ACHN (cell line): Measurements from ENCODE around the gene CDKN3.
"Not testable (repeated sequence)": the region's sequence is repeated elsewhere in the genome, so short reads cannot be mapped to it uniquely, and the experiment has no call there.

Experiments used
- DNase-seq: peaks from one replicate; pipeline ENCODE4 v3.0.0-alpha.2; 2015
- in situ Hi-C: cut with HindIII; loops from 2 replicates; pipeline ENCODE4 v1.10.0; 2017; ENCODE audit warnings: low sequenced_read_pairs, low pct_ligation_motif_present, low pct_unique_long_range_greater_than_20kb

The CDKN3 gene

GRCh38 chr14:54366736-54367735 lies 29.8 kb upstream of the CDKN3 start:
- peak; percentile 70 for DNase-seq
- in situ Hi-C loops, result no loop called here

- in situ Hi-C loops, result no loop called here
- DNase-seq, result no peak
Measured at GRCh38 chr14:54368291-54368690, 28.5 kb upstream of the CDKN3 start.

- in situ Hi-C loops, result no loop called here
- peak; percentile 6 for DNase-seq
Measured at GRCh38 chr14:54369343-54369742, 27.5 kb upstream of the CDKN3 start.

GRCh38 chr14:54370323-54371198 lies 26.2 kb upstream of the CDKN3 start:
- DNase-seq, result no peak
- in situ Hi-C loops, result no loop called here

GRCh38 chr14:54374117-54374884 lies 22.5 kb upstream of the CDKN3 start:
- no peak for DNase-seq
- in situ Hi-C loops, result no loop called here

- in situ Hi-C loops, result no loop called here
- no peak for DNase-seq
Measured at GRCh38 chr14:54377501-54377900, 19.3 kb upstream of the CDKN3 start.

GRCh38 chr14:54378893-54379292 lies 17.9 kb upstream of the CDKN3 start:
- DNase-seq, in situ Hi-C loops: not testable (repeated sequence)

GRCh38 chr14:54380558-54380957 lies 16.2 kb upstream of the CDKN3 start:
- in situ Hi-C loops, DNase-seq: not testable (repeated sequence)

- in situ Hi-C loops, result no loop called here
- no peak for DNase-seq
Measured at GRCh38 chr14:54381821-54382220, 15.0 kb upstream of the CDKN3 start.

GRCh38 chr14:54383835-54384234 lies 13.0 kb upstream of the CDKN3 start:
- no peak for DNase-seq
- in situ Hi-C loops, result no loop called here

GRCh38 chr14:54385556-54385955 lies 11.3 kb upstream of the CDKN3 start:
- in situ Hi-C loops, result no loop called here
- DNase-seq, result no peak

GRCh38 chr14:54387328-54387727 lies 9.5 kb upstream of the CDKN3 start:
- in situ Hi-C loops, result no loop called here

GRCh38 chr14:54392131-54392859 lies 4.5 kb upstream of the CDKN3 start:
- DNase-seq, result no peak
- in situ Hi-C loops, result no loop called here

More at GRCh38 chr14:54387328-54387727, 9.5 kb upstream of the CDKN3 start:
- DNase-seq, result no peak

GRCh38 chr14:54392986-54393884 lies 3.6 kb upstream of the CDKN3 start:
- DNase-seq, in situ Hi-C loops: not testable (repeated sequence)

GRCh38 chr14:54394596-54394995 lies 2.2 kb upstream of the CDKN3 start:
- DNase-seq, result no peak
- in situ Hi-C loops, result no loop called here

- no peak for DNase-seq
- in situ Hi-C loops, result no loop called here
Measured at GRCh38 chr14:54395284-54395683, 1.5 kb upstream of the CDKN3 start.

- DNase-seq, result no peak
- in situ Hi-C loops, result no loop called here
Measured at GRCh38 chr14:54395716-54396115, 1.1 kb upstream of the CDKN3 start.
